ENCODE data around the gene ATF7. TPM values are rescaled to one million over a fixed set of nuclear protein-coding genes. Genes with fewer than 3 reads are reported as not detected.

Gene ATF7
- total and polyA plus RNA-seq, 2 donors (not counting 3 experiments of a cell fraction or from before 2014, with no cell fraction given) = 36.0 to 68.5 TPM

GRCh38 chr12:53625373-53625945, 723 bp downstream of the ATF7 start:
- peak overlapping the region; percentile 86 for H3K27ac ChIP-seq (ENCODE audit: insufficient read depth, low read depth, low read length)
- POLR2A ChIA-PET = interaction anchor here (0.5 to 1.2 kb wide), 3 partner anchors 43 to 67 kb away, joined by 3 to 4 read pairs (median 3); partner anchors contain the start of gene ATP5MC2

GRCh38 chr12:53624956-53625355, 1.2 kb downstream of the ATF7 start:
- dilution Hi-C loops (cut with MboI; ENCODE audit: extremely low pct_ligation_motif_present, low sequenced_read_pairs) = no loop called here
- Histone ChIP-seq H3K4me2 (ENCODE audit: insufficient read depth, low read length) (peak overlapping the region; percentile 100), H3K27me3 (ENCODE audit: control insufficient read depth in 2 of 2, insufficient read depth in 2 of 2, low read length in 2 of 2) (no peaks in the 10 kb centered on the region), H3K79me2 (ENCODE audit: control insufficient read depth, insufficient read depth, low read length) (peaks cover 54% of the 10 kb centered on the region), H3K9me3 (replicated peaks; ENCODE audit: control insufficient read depth, insufficient read depth, low read length) (no peaks in the 10 kb centered on the region), H3K4me1 (ENCODE audit: control insufficient read depth, extremely low read depth, insufficient read depth, low read length) (peaks cover 29% of the 10 kb centered on the region), H4K20me1 (replicated peaks; ENCODE audit: control insufficient read depth, extremely low read depth, insufficient read depth, low read length) (no peaks in the 10 kb centered on the region), H2AFZ (ENCODE audit: low read depth, low read length) (no peak overlapping the region), H3K9ac (replicated peaks; ENCODE audit: extremely low read depth, insufficient read depth, low read length) (peak overlapping the region; percentile 95), H3K4me3 (replicated peaks in 1 of 3; ENCODE audit: insufficient read depth in 1 of 3, low read depth in 1 of 3, low read length in 3 of 3) (peak overlapping the region; percentile 61 to 97 (median 87)), H3K9me1 (replicated peaks; ENCODE audit: control insufficient read depth, extremely low read depth, insufficient read depth, low read length) (no peaks in the 10 kb centered on the region), H3K36me3 (ENCODE audit: control insufficient read depth in 2 of 2, extremely low read depth in 1 of 2, insufficient read depth in 2 of 2, low read length in 2 of 2) (no peaks in the 10 kb centered on the region), H3K27ac (ENCODE audit: insufficient read depth, low read depth, low read length) (peak overlapping the region; percentile 86)
- TF ChIP-seq EZH2 (IDR thresholded peaks at IDR 0.05; ENCODE audit: borderline replicate concordance, low read depth, low read length, severe bottlenecking) (no peak), FOS (IDR thresholded peaks at IDR 0.05; ENCODE audit: borderline replicate concordance, insufficient read depth, low read length) (no peak), MYC (IDR thresholded peaks at IDR 0.05; ENCODE audit: low read depth, low read length) (no peak), POLR2A (IDR thresholded peaks at IDR 0.05; ENCODE audit: low read depth, low read length) (peak; percentile 22), MAX (IDR thresholded peaks at IDR 0.05; ENCODE audit: insufficient read depth, insufficient read length) (no peak), GATA2 (IDR thresholded peaks at IDR 0.05; ENCODE audit: insufficient read depth, insufficient read length, low read depth, low read length) (no peak), JUN (IDR thresholded peaks at IDR 0.05; ENCODE audit: borderline replicate concordance, insufficient read depth, insufficient read length, low read depth) (no peak)
- ChIA-PET CTCF (interaction anchor here (1.3 to 3.9 kb wide), 4 partner anchors 9 to 121 kb away, joined by 4 to 28 read pairs (median 10); partner anchors contain the start of gene ATP5MC2), POLR2A (interaction anchor here (0.5 to 1.2 kb wide), 2 partner anchors 43 to 67 kb away, joined by 3 to 4 read pairs; no protein-coding TSS in a partner anchor)
- intact Hi-C loops (cut with micrococcal nuclease) = loop anchor here (2.0 kb wide), 1 partner anchor 28 kb away; no protein-coding TSS in a partner anchor
- BruUV-seq (replicated peaks) = TSS peak; percentile 22
- FAIRE-seq (no peak), DNase-seq (ENCODE audit: low read depth, low spot score) (peak; percentile 36)

More at GRCh38 chr12:53625373-53625945, 723 bp downstream of the ATF7 start:
- Histone ChIP-seq H3K9me3 (replicated peaks; ENCODE audit: control insufficient read depth, insufficient read depth, low read length) (no peaks in the 10 kb centered on the region), H4K20me1 (replicated peaks; ENCODE audit: control insufficient read depth, extremely low read depth, insufficient read depth, low read length) (no peaks in the 10 kb centered on the region), H3K4me3 (replicated peaks in 1 of 3; ENCODE audit: insufficient read depth in 1 of 3, low read depth in 1 of 3, low read length in 3 of 3) (peak overlapping the region; percentile 61 to 97 (median 87)), H3K4me1 (ENCODE audit: control insufficient read depth, extremely low read depth, insufficient read depth, low read length) (peaks cover 29% of the 10 kb centered on the region), H3K4me2 (ENCODE audit: insufficient read depth, low read length) (peak overlapping the region; percentile 100), H3K36me3 (ENCODE audit: control insufficient read depth in 2 of 2, extremely low read depth in 1 of 2, insufficient read depth in 2 of 2, low read length in 2 of 2) (no peaks in the 10 kb centered on the region), H3K9me1 (replicated peaks; ENCODE audit: control insufficient read depth, extremely low read depth, insufficient read depth, low read length) (no peaks in the 10 kb centered on the region), H2AFZ (ENCODE audit: low read depth, low read length) (peak overlapping the region; percentile 22), H3K9ac (replicated peaks; ENCODE audit: extremely low read depth, insufficient read depth, low read length) (peak overlapping the region; percentile 95), H3K79me2 (ENCODE audit: control insufficient read depth, insufficient read depth, low read length) (peaks cover 53% of the 10 kb centered on the region), H3K27me3 (ENCODE audit: control insufficient read depth in 2 of 2, insufficient read depth in 2 of 2, low read length in 2 of 2) (no peaks in the 10 kb centered on the region)
- dilution Hi-C loops (cut with MboI; ENCODE audit: extremely low pct_ligation_motif_present, low sequenced_read_pairs) = no loop called here
- intact Hi-C loops (cut with micrococcal nuclease) = loop anchor here (2.0 kb wide), 1 partner anchor 29 kb away; no protein-coding TSS in a partner anchor
- no TSS peak for BruUV-seq (replicated peaks)
- CTCF ChIA-PET = interaction anchor here (0.6 to 3.9 kb wide), 4 partner anchors 51 to 121 kb away, joined by 3 to 28 read pairs (median 8); partner anchors contain the start of gene ATP5MC2
- FAIRE-seq = no peak
- TF ChIP-seq POLR2AphosphoS5 (IDR thresholded peaks at IDR 0.05; ENCODE audit: insufficient read depth, low read depth, low read length) = peak; percentile 11
- no peak for TF ChIP-seq MYC (IDR thresholded peaks at IDR 0.05; ENCODE audit: low read depth, low read length)
- no peak for TF ChIP-seq MAX (IDR thresholded peaks at IDR 0.05; ENCODE audit: insufficient read depth, insufficient read length)
- no peak for TF ChIP-seq JUN (IDR thresholded peaks at IDR 0.05; ENCODE audit: borderline replicate concordance, insufficient read depth, insufficient read length, low read depth)
- peak; percentile 42 for TF ChIP-seq POLR2A (IDR thresholded peaks at IDR 0.05; ENCODE audit: low read depth, low read length)
- TF ChIP-seq GATA2 (IDR thresholded peaks at IDR 0.05; ENCODE audit: insufficient read depth, insufficient read length, low read depth, low read length) = no peak
- TF ChIP-seq EZH2 (IDR thresholded peaks at IDR 0.05; ENCODE audit: borderline replicate concordance, low read depth, low read length, severe bottlenecking) = no peak
- DNase-seq (ENCODE audit: low read depth, low spot score) = no peak
